Tibial nerve (tissue), 4 donors: ENCODE data around the gene ZBTB7C. TPM values are rescaled to one million over a fixed set of nuclear protein-coding genes. Genes with fewer than 3 reads are reported as not detected.

ENCODE experiments used
- DNase-seq, 2 donors: peaks; one replicate each; pipeline ENCODE4 v3.0.0-alpha.2; 2019; ENCODE audit warnings: low spot score in 2 of 2
- H3K27ac ChIP-seq, 4 donors: fragments of 200-600 bp; sonication (generic) in 3 of 4; one replicate each; pipeline ENCODE4 v1.5.1; 2017 to 2019; ENCODE audit warnings: mild to moderate bottlenecking in 1 of 4
- H3K27me3 ChIP-seq, 2 donors: fragments of 200-600 bp; sonication (generic) in 1 of 2; one replicate each; pipeline versions ENCODE4 v1.5.1 to v1.6.0; 2017 to 2019
- H3K36me3 ChIP-seq, 3 donors: fragments of 200-600 bp; sonication (generic); one replicate each; pipeline ENCODE4 v1.5.1; 2018 to 2019
- H3K4me1 ChIP-seq, 4 donors: fragments of 200-600 bp; sonication (generic) in 3 of 4; one replicate each; pipeline ENCODE4 v1.5.1; 2017 to 2019
- H3K4me3 ChIP-seq, 4 donors: fragments of 200-600 bp; sonication (generic) in 3 of 4; one replicate each; pipeline ENCODE4 v1.5.1; 2017 to 2019; ENCODE audit warnings: mild to moderate bottlenecking in 1 of 4, moderate library complexity in 1 of 4
- H3K9me3 ChIP-seq, 4 donors: fragments of 200-600 bp; sonication (generic) in 3 of 4; one replicate each; pipeline ENCODE4 v1.5.1; 2017 to 2019
- CTCF ChIP-seq, 5 experiments: fragments of 200-600 bp in 3 of 5; fragments of 450-650 bp in 2 of 5; sonication (generic) in 3 of 5; IDR thresholded peaks; one replicate each; pipeline ENCODE4 v1.5.1; 2016 to 2019; ENCODE audit warnings: antibody characterized with exemption in 5 of 5, mild to moderate bottlenecking in 3 of 5, moderate library complexity in 2 of 5
- EP300 ChIP-seq, 2 donors: sonication (generic); formaldehyde crosslinking; IDR thresholded peaks; one replicate each; pipeline ENCODE4 v1.6.1; 2017; ENCODE audit warnings: antibody characterized with exemption in 2 of 2, mild to moderate bottlenecking in 1 of 2
- POLR2A ChIP-seq, 2 donors: fragments of 450-650 bp; IDR thresholded peaks; one replicate each; pipeline ENCODE4 v1.6.1; 2017; ENCODE audit warnings: antibody characterized with exemption in 2 of 2, mild to moderate bottlenecking in 2 of 2, moderate library complexity in 2 of 2
- WGBS, 2 donors: methylation state at CpG; one replicate each; pipeline ENCODE4 v1.1.5; 2018; 5-methylcytosine and 5-hydroxymethylcytosine counted together
- total RNA-seq, 4 donors: library from RNA; depleted of rRNA; stranded (reverse); fragments of >200 nt; gene quantifications; one replicate each; pipeline ENCODE4 v1.1.0, GENCODE V29; 2016

The ZBTB7C gene
- total RNA-seq, 4 donors from 2014 or later = 24.6 to 95.0 (median 75.3) TPM

GRCh38 chr18:48274301-48274700 lies 134.9 kb downstream of the ZBTB7C start:
- no peak for DNase-seq

GRCh38 chr18:48270929-48271328 lies 138.3 kb downstream of the ZBTB7C start:
- no peaks in the 10 kb centered on the region for H3K36me3 ChIP-seq
- H3K4me3 ChIP-seq = no peak overlapping the region
- H3K27ac ChIP-seq = no peak overlapping the region
- H3K9me3 ChIP-seq = no peaks in the 10 kb centered on the region
- no peaks in the 10 kb centered on the region for H3K27me3 ChIP-seq
- TF ChIP-seq CTCF (IDR thresholded peaks at IDR 0.05) (no peak), EP300 (IDR thresholded peaks at IDR 0.05) (no peak)
- 70 to 72% methylated on average over 1 of the region's 1 CpG for WGBS, 2 donors
- no peak for DNase-seq
- peaks cover 0 to 3% (median 0%) of the 10 kb centered on the region in 4 donors for H3K4me1 ChIP-seq

More at GRCh38 chr18:48274301-48274700, 134.9 kb downstream of the ZBTB7C start:
- WGBS, 2 donors = 59 to 85% methylated on average over 1 of the region's 1 CpG
- Histone ChIP-seq H3K4me1 (no peaks in the 10 kb centered on the region), H3K9me3 (peaks cover 0 to 4% (median 0%) of the 10 kb centered on the region in 4 donors), H3K27ac (no peak overlapping the region), H3K27me3 (no peaks in the 10 kb centered on the region), H3K4me3 (no peak overlapping the region), H3K36me3 (no peaks in the 10 kb centered on the region)
- TF ChIP-seq POLR2A (IDR thresholded peaks at IDR 0.05) = no peak
- no peak for TF ChIP-seq EP300 (IDR thresholded peaks at IDR 0.05)
- no peak for TF ChIP-seq CTCF (IDR thresholded peaks at IDR 0.05)

GRCh38 chr18:48265328-48265727 lies 143.9 kb downstream of the ZBTB7C start:
- Histone ChIP-seq H3K9me3 (no peaks in the 10 kb centered on the region), H3K27ac (no peak overlapping the region), H3K4me3 (no peak overlapping the region), H3K27me3 (no peaks in the 10 kb centered on the region), H3K4me1 (peaks cover 0 to 24% (median 0%) of the 10 kb centered on the region in 4 donors), H3K36me3 (no peaks in the 10 kb centered on the region)
- TF ChIP-seq CTCF (IDR thresholded peaks at IDR 0.05) = no peak
- no peak for TF ChIP-seq POLR2A (IDR thresholded peaks at IDR 0.05)
- TF ChIP-seq EP300 (IDR thresholded peaks at IDR 0.05) = no peak
- 47 to 60% methylated on average over 4 of the region's 4 CpGs for WGBS, 2 donors
- no peak for DNase-seq

GRCh38 chr18:48263914-48264902 lies 145.0 kb downstream of the ZBTB7C start:
- DNase-seq = no peak
- TF ChIP-seq CTCF (IDR thresholded peaks at IDR 0.05) (no peak), EP300 (IDR thresholded peaks at IDR 0.05) (no peak), POLR2A (IDR thresholded peaks at IDR 0.05) (no peak)
- H3K4me1 ChIP-seq = peaks cover 0 to 24% (median 0%) of the 10 kb centered on the region in 4 donors
- 73 to 74% methylated on average over 10 to 11 of the region's 11 CpGs for WGBS, 2 donors
- no peaks in the 10 kb centered on the region for H3K9me3 ChIP-seq
- no peaks in the 10 kb centered on the region for H3K36me3 ChIP-seq
- H3K27me3 ChIP-seq = no peaks in the 10 kb centered on the region
- H3K27ac ChIP-seq = peak overlapping the region in 1 of 4 donors; percentile 25
- no peak overlapping the region for H3K4me3 ChIP-seq

GRCh38 chr18:48263192-48263853 lies 145.9 kb downstream of the ZBTB7C start:
- no peak overlapping the region for H3K4me3 ChIP-seq
- H3K27ac ChIP-seq = no peak overlapping the region
- H3K4me1 ChIP-seq = peaks cover 0 to 24% (median 0%) of the 10 kb centered on the region in 4 donors
- TF ChIP-seq POLR2A (IDR thresholded peaks at IDR 0.05) (no peak), EP300 (IDR thresholded peaks at IDR 0.05) (no peak), CTCF (IDR thresholded peaks at IDR 0.05) (no peak)
- WGBS, 2 donors = 43 to 60% methylated on average over 7 of the region's 7 CpGs
- no peaks in the 10 kb centered on the region for H3K9me3 ChIP-seq
- H3K27me3 ChIP-seq = no peaks in the 10 kb centered on the region
- no peak for DNase-seq
- H3K36me3 ChIP-seq = no peaks in the 10 kb centered on the region
